HepG2 (cell line): ENCODE data around the gene MYL6. TPM values are rescaled to one million over a fixed set of nuclear protein-coding genes. Genes with fewer than 3 reads are reported as not detected.

Source experiments
- ARID4A ChIP-seq: sonication (generic); formaldehyde crosslinking; IDR thresholded peaks from 2 replicates; pipeline ENCODE4 v1.5.0; 2020; ENCODE audit warnings: mild to moderate bottlenecking, missing genetic modification reagents, borderline replicate concordance
- BRD4 ChIP-seq: sonication (generic); formaldehyde crosslinking; IDR thresholded peaks from 2 replicates; pipeline ENCODE4 v1.4.0; 2020; ENCODE audit warnings: missing genetic modification reagents
- CAMTA2 ChIP-seq: sonication (generic); formaldehyde crosslinking; IDR thresholded peaks from 2 replicates; pipeline ENCODE4 v1.4.0; 2020; ENCODE audit warnings: mild to moderate bottlenecking, missing genetic modification reagents, borderline replicate concordance
- DNMT3B ChIP-seq: conservative IDR thresholded peaks from 2 replicates; pipeline ENCODE4 v1.6.1; 2016; ENCODE audit warnings: missing biosample characterization, control low read depth
- MED8 ChIP-seq: sonication (generic); formaldehyde crosslinking; IDR thresholded peaks from 2 replicates; pipeline ENCODE4 v1.8.1; 2023; ENCODE audit warnings: mild to moderate bottlenecking, missing genetic modification reagents; ENCODE audit not compliant: insufficient replicate concordance
- MXD3 ChIP-seq: IDR thresholded peaks from 2 replicates; pipeline ENCODE4 v1.6.1; 2016; ENCODE audit warnings: mild to moderate bottlenecking, missing biosample characterization, missing genetic modification reagents
- POLR2G ChIP-seq: fragments of 200-400 bp; formaldehyde crosslinking; IDR thresholded peaks from 2 replicates; pipeline ENCODE4 v1.6.1; 2018; ENCODE audit warnings: mild to moderate bottlenecking, low read depth, low read length, moderate library complexity
- PRDM10 ChIP-seq: sonication (generic); formaldehyde crosslinking; IDR thresholded peaks from 2 replicates; pipeline ENCODE4 v1.4.0; 2020; ENCODE audit warnings: low read depth, missing genetic modification reagents
- PRPF4 ChIP-seq: fragments of 200-400 bp; formaldehyde crosslinking; IDR thresholded peaks from 2 replicates; pipeline ENCODE4 v1.6.1; 2016; ENCODE audit warnings: low read length, low read depth; ENCODE audit not compliant: poor library complexity, severe bottlenecking
- SOX13 ChIP-seq, 3 experiments: fragments of 450-650 bp in 1 of 3; sonication (generic) in 1 of 3; formaldehyde crosslinking in 1 of 3; IDR thresholded peaks in 2 of 3; conservative IDR thresholded peaks in 1 of 3; 2 replicates each; pipeline versions ENCODE4 v1.5.0 to v1.6.1; 2016 to 2020; ENCODE audit warnings: antibody characterized with exemption in 1 of 3, mild to moderate bottlenecking in 1 of 3, missing compliant biosample characterization in 1 of 3, missing genetic modification reagents in 1 of 3, moderate library complexity in 1 of 3
- SP1 ChIP-seq, 2 experiments: fragments of 450-650 bp in 1 of 2; sonication (generic) in 1 of 2; formaldehyde crosslinking in 1 of 2; IDR thresholded peaks; 2 replicates each; pipeline versions ENCODE4 v1.4.0 to v1.6.1; 2016 to 2020; ENCODE audit warnings: missing genetic modification reagents in 1 of 2
- SSRP1 ChIP-seq: IDR thresholded peaks from 2 replicates; pipeline ENCODE4 v1.6.1; 2016; ENCODE audit warnings: control low read depth
- TAF1 ChIP-seq: sonication (generic); formaldehyde crosslinking; IDR thresholded peaks from 2 replicates; pipeline ENCODE4 v1.4.0; 2020; ENCODE audit warnings: missing genetic modification reagents
- ZFP82 ChIP-seq: sonication (generic); formaldehyde crosslinking; IDR thresholded peaks from 2 replicates; pipeline ENCODE4 v1.5.1; 2020; ENCODE audit warnings: mild to moderate bottlenecking, missing genetic modification reagents, borderline replicate concordance
- ZNF460 ChIP-seq: sonication (generic); formaldehyde crosslinking; IDR thresholded peaks from 2 replicates; pipeline ENCODE4 v1.5.1; 2020; ENCODE audit warnings: missing genetic modification reagents, mild to moderate bottlenecking, borderline replicate concordance
- ZNF549 ChIP-seq: sonication (generic); formaldehyde crosslinking; IDR thresholded peaks from 2 replicates; pipeline ENCODE4 v1.5.0; 2020; ENCODE audit warnings: missing genetic modification reagents
- polyA plus RNA-seq, 8 experiments: library from polyadenylated mRNA; depleted of rRNA in 3 of 8; stranded (reverse) in 7 of 8; unstranded in 1 of 8; fragments of >200 nt; fragmentation: Illumina TruSeq in 4 of 8; extraction: Trizol in 4 of 8; gene quantifications; 2 replicates each; pipeline versions ENCODE4 v1.2.1 to v1.2.3, GENCODE V29; 2011 to 2016; ENCODE audit warnings: low read depth in 4 of 8, missing spikeins in 1 of 8, mixed read lengths in 1 of 8; ENCODE audit not compliant: insufficient read depth in 1 of 8
- total RNA-seq, 5 experiments: library from RNA; depleted of rRNA; stranded (reverse); fragments of >200 nt; fragmentation: Illumina TruSeq; extraction: Trizol; gene quantifications; 2 replicates each; pipeline ENCODE4 v1.2.3, GENCODE V29; 2016; ENCODE audit warnings: low read depth in 1 of 5

The MYL6 gene
- total and polyA plus RNA-seq, 2 of the 13 experiments (the other 11 are each of a cell fraction or from before 2014, with no cell fraction given), result 1,127 to 1,192 TPM

GRCh38 chr12:56127888-56128669 lies 30.1 kb upstream of the MYL6 start, which contains the start of gene ESYT1 (continued):
- TF ChIP-seq ARID4A (peak; percentile 84), BRD4 (CRISPR knock-in tag) (0 out of 2 replicates have a peak, but pooled peaks have one; percentile 73), POLR2G (peak; percentile 94), PRPF4 (no peak), MED8 (CRISPR knock-in tag) (no peak), SSRP1 (CRISPR knock-in tag) (no peak), DNMT3B (no peak), ZNF460 (CRISPR knock-in tag) (no peak), ZNF549 (CRISPR knock-in tag) (no peak), MXD3 (CRISPR knock-in tag) (0 out of 2 replicates have a peak, but pooled peaks have one; percentile 37), TAF1 (CRISPR knock-in tag) (peak; percentile 81), PRDM10 (CRISPR knock-in tag) (peak; percentile 77; the same call in 1 of the 2 replicates), SOX13 (IDR thresholded peaks at IDR 0.05) (no peak), SOX13 (CRISPR knock-in tag; conservative IDR thresholded peaks at IDR 0.05 in 1 of 2, IDR thresholded peaks at IDR 0.05 in 1 of 2) (peak in 1 of 2 experiments; percentile 13; a peak in 1 of 4 replicates), CAMTA2 (CRISPR knock-in tag) (no peak; the same call in 1 of the 2 replicates), ZFP82 (CRISPR knock-in tag) (no peak), SP1 (IDR thresholded peaks at IDR 0.05) (no peak), SP1 (CRISPR knock-in tag; IDR thresholded peaks at IDR 0.05) (peak; percentile 80; the same call in 1 of the 2 replicates)
